ENCODE measurements around the gene PTOV1. TPM values are rescaled to one million over a fixed set of nuclear protein-coding genes. Genes with fewer than 3 reads are reported as not detected.

Gene PTOV1
- 141 TPM for polyA plus RNA-seq (2013, experiment 1 of 2)
- polyA plus RNA-seq (2013, experiment 2 of 2), result 146 TPM

GRCh38 chr19:49850487-49851342 lies at the start of gene PTOV1:
Gene PTOV1, plus strand, starts transcription at chr19:49851159.
- Histone ChIP-seq H2BK12ac (ENCODE audit: low read length in 2 of 2) (no peak within 1 kb of the TSS), H3K4me1 (ENCODE audit: control insufficient read depth, insufficient read depth, low read depth, low read length) (peaks cover 30% of the 10 kb centered on the region), H3K4me2 (ENCODE audit: low read length, poor library complexity, severe bottlenecking) (peak within 1 kb of the TSS; percentile 86), H3K4ac (ENCODE audit: low read depth in 1 of 2, low read length in 2 of 2) (peak within 1 kb of the TSS; percentile 83 to 95), H3K18ac (ENCODE audit: low read depth in 1 of 2, low read length in 2 of 2) (peak within 1 kb of the TSS; percentile 93 to 97), H3K23ac (ENCODE audit: low read length in 2 of 2) (peak within 1 kb of the TSS in 1 of 2 experiments; percentile 91), H2AK5ac (ENCODE audit: low read length, severe bottlenecking) (peak within 1 kb of the TSS; percentile 3), H3K27ac (ENCODE audit: low read length, poor library complexity, severe bottlenecking) (peak within 1 kb of the TSS; percentile 97), H3K14ac (ENCODE audit: low read length in 2 of 2) (peak within 1 kb of the TSS in 1 of 2 experiments; percentile 93), H2BK15ac (ENCODE audit: low read depth, poor library complexity, severe bottlenecking) (peak within 1 kb of the TSS; percentile 94), H3K9ac (ENCODE audit: low read length) (peak within 1 kb of the TSS; percentile 98), H3K4me3 (ENCODE audit: insufficient read depth in 1 of 2, low read depth in 1 of 2, low read length in 2 of 2) (peak within 1 kb of the TSS; percentile 87 to 91), H3K27me3 (ENCODE audit: control insufficient read depth in 1 of 2, insufficient read depth in 1 of 2, low read length in 2 of 2) (no peaks in the 10 kb centered on the region), H2BK120ac (ENCODE audit: low read depth, low read length) (peak within 1 kb of the TSS; percentile 88), H3K79me1 (replicated peaks; ENCODE audit: low read length, poor library complexity, severe bottlenecking) (peaks cover 15% of the 10 kb centered on the region), H3K36me3 (ENCODE audit: control insufficient read depth in 1 of 2, insufficient read depth in 2 of 2, low read depth in 1 of 2, low read length in 2 of 2) (peaks cover 12 to 15% of the 10 kb centered on the region in 2 experiments), H2AFZ (ENCODE audit: low read depth, low read length) (no peak within 1 kb of the TSS), H4K8ac (ENCODE audit: low read length) (peak within 1 kb of the TSS; percentile 92), H4K91ac (ENCODE audit: low read length) (peak within 1 kb of the TSS; percentile 95), H2BK5ac (ENCODE audit: low read depth, low read length, poor library complexity, severe bottlenecking) (peak within 1 kb of the TSS; percentile 88), H3K9me3 (ENCODE audit: control insufficient read depth, low read length) (no peaks in the 10 kb centered on the region)
- DNase-seq, result peak; percentile 94
- 1% methylated on average over 79 of the region's 98 CpGs for WGBS

GRCh38 chr19:49801401-49801888 lies 49.5 kb upstream of the PTOV1 start:
- Histone ChIP-seq H3K9me3 (ENCODE audit: control insufficient read depth, low read length) (no peaks in the 10 kb centered on the region), H2AFZ (ENCODE audit: low read depth, low read length) (no peak overlapping the region), H3K4me2 (ENCODE audit: low read length, poor library complexity, severe bottlenecking) (no peak overlapping the region), H2BK15ac (ENCODE audit: low read depth, poor library complexity, severe bottlenecking) (no peak overlapping the region), H2BK120ac (ENCODE audit: low read depth, low read length) (no peak overlapping the region), H3K4me3 (ENCODE audit: insufficient read depth in 1 of 2, low read depth in 1 of 2, low read length in 2 of 2) (peak overlapping the region in 1 of 2 experiments; percentile 63), H4K91ac (ENCODE audit: low read length) (no peak overlapping the region), H3K4me1 (ENCODE audit: control insufficient read depth, insufficient read depth, low read depth, low read length) (peaks cover 3% of the 10 kb centered on the region), H3K27ac (ENCODE audit: low read length, poor library complexity, severe bottlenecking) (no peak overlapping the region), H3K14ac (ENCODE audit: low read length in 2 of 2) (peak overlapping the region in 1 of 2 experiments; percentile 36), H3K4ac (ENCODE audit: low read depth in 1 of 2, low read length in 2 of 2) (no peak overlapping the region), H2BK12ac (ENCODE audit: low read length in 2 of 2) (no peak overlapping the region), H3K36me3 (ENCODE audit: control insufficient read depth in 1 of 2, insufficient read depth in 2 of 2, low read depth in 1 of 2, low read length in 2 of 2) (peaks cover 84 to 94% of the 10 kb centered on the region in 2 experiments), H2AK5ac (ENCODE audit: low read length, severe bottlenecking) (no peak overlapping the region), H2BK5ac (ENCODE audit: low read depth, low read length, poor library complexity, severe bottlenecking) (no peak overlapping the region), H3K79me1 (replicated peaks; ENCODE audit: low read length, poor library complexity, severe bottlenecking) (peaks cover 24% of the 10 kb centered on the region), H4K8ac (ENCODE audit: low read length) (no peak overlapping the region), H3K27me3 (ENCODE audit: control insufficient read depth in 1 of 2, insufficient read depth in 1 of 2, low read length in 2 of 2) (no peaks in the 10 kb centered on the region), H3K18ac (ENCODE audit: low read depth in 1 of 2, low read length in 2 of 2) (no peak overlapping the region), H3K9ac (ENCODE audit: low read length) (peak overlapping the region; percentile 62), H3K23ac (ENCODE audit: low read length in 2 of 2) (no peak overlapping the region)
- 92% methylated on average over 30 of the region's 32 CpGs for WGBS
- DNase-seq, result no peak

DNA sequence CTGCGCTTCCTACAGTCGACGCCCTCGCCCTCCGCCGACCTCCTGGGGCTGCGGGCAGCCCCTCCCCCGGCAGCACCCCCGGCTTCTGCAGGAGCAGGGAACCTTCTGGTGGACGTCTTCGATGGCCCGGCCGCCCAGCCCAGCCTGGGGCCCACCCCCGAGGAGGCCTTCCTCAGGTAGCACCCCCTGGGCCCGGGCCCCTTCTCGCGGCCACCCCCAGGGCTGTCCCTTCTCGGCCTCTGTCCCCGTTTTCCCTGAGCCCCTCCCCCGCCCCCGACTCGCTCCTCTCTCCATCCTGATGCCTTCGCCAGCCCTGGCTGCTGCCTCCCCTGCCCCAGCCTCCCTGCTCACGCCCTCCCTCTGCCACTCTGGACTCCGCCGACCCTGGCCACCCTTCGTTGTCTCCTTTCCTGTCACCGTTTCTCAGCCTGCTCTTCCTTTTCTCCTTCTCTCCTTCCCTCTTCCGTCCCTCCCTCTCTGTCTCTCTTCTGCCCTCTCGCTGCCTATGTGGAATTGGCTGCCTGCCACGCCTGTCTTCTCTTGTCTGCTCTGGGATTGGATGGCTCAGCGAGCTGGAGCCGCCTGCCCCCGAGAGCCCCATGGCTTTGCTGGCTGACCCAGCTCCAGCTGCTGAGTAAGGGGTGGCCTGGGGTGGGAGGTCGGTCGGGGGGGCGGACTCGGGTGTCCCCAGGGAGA lies 48.8 kb upstream of the PTOV1 start:
- Histone ChIP-seq H3K9me3 (ENCODE audit: control insufficient read depth, low read length) (no peaks in the 10 kb centered on the region), H2BK5ac (ENCODE audit: low read depth, low read length, poor library complexity, severe bottlenecking) (no peak overlapping the region), H3K27ac (ENCODE audit: low read length, poor library complexity, severe bottlenecking) (no peak overlapping the region), H3K23ac (ENCODE audit: low read length in 2 of 2) (peak overlapping the region in 1 of 2 experiments; percentile 9), H3K36me3 (ENCODE audit: control insufficient read depth in 1 of 2, insufficient read depth in 2 of 2, low read depth in 1 of 2, low read length in 2 of 2) (peaks cover 82 to 94% of the 10 kb centered on the region in 2 experiments), H2BK12ac (ENCODE audit: low read length in 2 of 2) (peak overlapping the region in 1 of 2 experiments; percentile 75), H2BK120ac (ENCODE audit: low read depth, low read length) (no peak overlapping the region), H3K4ac (ENCODE audit: low read depth in 1 of 2, low read length in 2 of 2) (no peak overlapping the region), H2BK15ac (ENCODE audit: low read depth, poor library complexity, severe bottlenecking) (no peak overlapping the region), H3K4me1 (ENCODE audit: control insufficient read depth, insufficient read depth, low read depth, low read length) (peaks cover 3% of the 10 kb centered on the region), H3K4me2 (ENCODE audit: low read length, poor library complexity, severe bottlenecking) (no peak overlapping the region), H4K8ac (ENCODE audit: low read length) (peak overlapping the region; percentile 30), H4K91ac (ENCODE audit: low read length) (peak overlapping the region; percentile 2), H2AFZ (ENCODE audit: low read depth, low read length) (no peak overlapping the region), H3K79me1 (replicated peaks; ENCODE audit: low read length, poor library complexity, severe bottlenecking) (peaks cover 23% of the 10 kb centered on the region), H2AK5ac (ENCODE audit: low read length, severe bottlenecking) (no peak overlapping the region), H3K27me3 (ENCODE audit: control insufficient read depth in 1 of 2, insufficient read depth in 1 of 2, low read length in 2 of 2) (no peaks in the 10 kb centered on the region), H3K18ac (ENCODE audit: low read depth in 1 of 2, low read length in 2 of 2) (peak overlapping the region in 1 of 2 experiments; percentile 89), H3K4me3 (ENCODE audit: insufficient read depth in 1 of 2, low read depth in 1 of 2, low read length in 2 of 2) (peak overlapping the region in 1 of 2 experiments; percentile 63), H3K14ac (ENCODE audit: low read length in 2 of 2) (peak overlapping the region in 1 of 2 experiments; percentile 36), H3K9ac (ENCODE audit: low read length) (peak overlapping the region; percentile 62)
- 46% methylated on average over 38 of the region's 38 CpGs for WGBS
- DNase-seq, result peak; percentile 86
